Progenitor cell of endocrine pancreas (in vitro differentiated cells): ENCODE results near the gene CDH2. TPM values are rescaled to one million over a fixed set of nuclear protein-coding genes. Genes with fewer than 3 reads are reported as not detected.
A peak's percentile ranks its signal among the peaks of the same experiment; 100 is the strongest.

ENCODE experiments used
- DNase-seq: peaks from one replicate; pipeline ENCODE4 v3.0.0; 2021; ENCODE audit warnings: low spot score; ENCODE audit not compliant: unreplicated experiment
- H3K27ac Mint-ChIP-seq: 2 replicates; pipeline ENCODE4 v1.8.0; 2021; ENCODE audit warnings: mild to moderate bottlenecking, moderate library complexity, mixed read lengths
- H3K27me3 Mint-ChIP-seq: 2 replicates; pipeline ENCODE4 v1.8.0; 2021; ENCODE audit warnings: mixed read lengths
- H3K36me3 Mint-ChIP-seq: 2 replicates; pipeline ENCODE4 v1.8.0; 2022; ENCODE audit warnings: mixed read lengths; ENCODE audit not compliant: insufficient read depth
- H3K4me1 Mint-ChIP-seq: 2 replicates; pipeline ENCODE4 v1.8.0; 2021; ENCODE audit warnings: low read depth, mixed read lengths
- H3K4me3 Mint-ChIP-seq: 2 replicates; pipeline ENCODE4 v1.8.0; 2021; ENCODE audit warnings: low read depth, mild to moderate bottlenecking, moderate library complexity, mixed read lengths
- H3K9me3 Mint-ChIP-seq: 2 replicates; pipeline ENCODE4 v1.8.0; 2021; ENCODE audit warnings: low read depth, mixed read lengths
- total RNA-seq: library from RNA; stranded (reverse); gene quantifications from 2 replicates; pipeline ENCODE4 v1.2.1, GENCODE V29; 2021
- TF ChIP-seq, protein P1 (sequence below): fragments of 200-600 bp; sonication (generic); IDR thresholded peaks from one replicate; pipeline ENCODE4 v1.5.0; 2021; ENCODE audit warnings: antibody characterized with exemption, mild to moderate bottlenecking; ENCODE audit not compliant: unreplicated experiment

The CDH2 gene
- total RNA-seq, 1 donor from 2014 or later = 197 TPM

DNA sequence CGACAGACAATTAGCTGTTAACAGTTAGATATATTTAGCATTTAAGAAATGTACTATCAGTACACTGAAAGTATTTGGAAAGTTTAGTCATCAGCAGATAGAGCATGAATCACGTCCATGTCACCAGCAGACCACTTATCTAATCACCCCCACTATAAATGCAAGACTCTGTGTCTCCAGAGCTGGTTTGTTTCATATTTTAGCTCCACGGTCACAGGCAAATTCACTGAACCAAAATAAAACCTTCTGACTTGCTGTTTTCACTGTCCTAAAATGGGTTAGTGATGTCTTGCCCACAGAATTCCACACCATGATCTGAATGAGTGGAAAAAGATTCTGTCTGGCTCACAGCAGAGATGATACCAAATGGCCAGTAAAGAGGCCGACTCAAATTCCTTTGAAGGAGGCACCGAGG is 64.9 kb downstream of the CDH2 start:
- no peak for DNase-seq
- Mint-ChIP-seq H3K27ac (no peak overlapping the region), H3K4me1 (peaks cover 70% of the 10 kb centered on the region), H3K4me3 (no peak overlapping the region), H3K9me3 (no peaks in the 10 kb centered on the region), H3K27me3 (no peaks in the 10 kb centered on the region), H3K36me3 (no peaks in the 10 kb centered on the region)
- TF ChIP-seq, protein P1, sequence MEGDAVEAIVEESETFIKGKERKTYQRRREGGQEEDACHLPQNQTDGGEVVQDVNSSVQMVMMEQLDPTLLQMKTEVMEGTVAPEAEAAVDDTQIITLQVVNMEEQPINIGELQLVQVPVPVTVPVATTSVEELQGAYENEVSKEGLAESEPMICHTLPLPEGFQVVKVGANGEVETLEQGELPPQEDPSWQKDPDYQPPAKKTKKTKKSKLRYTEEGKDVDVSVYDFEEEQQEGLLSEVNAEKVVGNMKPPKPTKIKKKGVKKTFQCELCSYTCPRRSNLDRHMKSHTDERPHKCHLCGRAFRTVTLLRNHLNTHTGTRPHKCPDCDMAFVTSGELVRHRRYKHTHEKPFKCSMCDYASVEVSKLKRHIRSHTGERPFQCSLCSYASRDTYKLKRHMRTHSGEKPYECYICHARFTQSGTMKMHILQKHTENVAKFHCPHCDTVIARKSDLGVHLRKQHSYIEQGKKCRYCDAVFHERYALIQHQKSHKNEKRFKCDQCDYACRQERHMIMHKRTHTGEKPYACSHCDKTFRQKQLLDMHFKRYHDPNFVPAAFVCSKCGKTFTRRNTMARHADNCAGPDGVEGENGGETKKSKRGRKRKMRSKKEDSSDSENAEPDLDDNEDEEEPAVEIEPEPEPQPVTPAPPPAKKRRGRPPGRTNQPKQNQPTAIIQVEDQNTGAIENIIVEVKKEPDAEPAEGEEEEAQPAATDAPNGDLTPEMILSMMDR = no peak

GRCh38 chr18:28110924-28111323 is 66.0 kb downstream of the CDH2 start:
- H3K27me3 Mint-ChIP-seq = no peaks in the 10 kb centered on the region
- no peak for DNase-seq
- TF ChIP-seq, protein P1 = no peak
- no peaks in the 10 kb centered on the region for H3K9me3 Mint-ChIP-seq
- peak overlapping the region; percentile 31 for H3K27ac Mint-ChIP-seq
- no peak overlapping the region for H3K4me3 Mint-ChIP-seq
- no peaks in the 10 kb centered on the region for H3K36me3 Mint-ChIP-seq
- H3K4me1 Mint-ChIP-seq = peaks cover 64% of the 10 kb centered on the region

- H3K9me3 Mint-ChIP-seq = no peaks in the 10 kb centered on the region
- H3K27ac Mint-ChIP-seq = peak overlapping the region; percentile 27
- TF ChIP-seq, protein P1 = no peak
- H3K4me3 Mint-ChIP-seq = no peak overlapping the region
- H3K36me3 Mint-ChIP-seq = peaks cover under 1% of the 10 kb centered on the region
- no peak for DNase-seq
- no peaks in the 10 kb centered on the region for H3K27me3 Mint-ChIP-seq
- peaks cover 59% of the 10 kb centered on the region for H3K4me1 Mint-ChIP-seq
Observed at GRCh38 chr18:28109781-28110560, 67.0 kb downstream of the CDH2 start.

GRCh38 chr18:28108814-28109213 is 68.1 kb downstream of the CDH2 start:
- Mint-ChIP-seq H3K4me1 (peaks cover 56% of the 10 kb centered on the region), H3K9me3 (no peaks in the 10 kb centered on the region), H3K36me3 (peaks cover 3% of the 10 kb centered on the region), H3K27ac (no peak overlapping the region), H3K4me3 (no peak overlapping the region), H3K27me3 (no peaks in the 10 kb centered on the region)
- DNase-seq = no peak
- TF ChIP-seq, protein P1 = no peak

DNA sequence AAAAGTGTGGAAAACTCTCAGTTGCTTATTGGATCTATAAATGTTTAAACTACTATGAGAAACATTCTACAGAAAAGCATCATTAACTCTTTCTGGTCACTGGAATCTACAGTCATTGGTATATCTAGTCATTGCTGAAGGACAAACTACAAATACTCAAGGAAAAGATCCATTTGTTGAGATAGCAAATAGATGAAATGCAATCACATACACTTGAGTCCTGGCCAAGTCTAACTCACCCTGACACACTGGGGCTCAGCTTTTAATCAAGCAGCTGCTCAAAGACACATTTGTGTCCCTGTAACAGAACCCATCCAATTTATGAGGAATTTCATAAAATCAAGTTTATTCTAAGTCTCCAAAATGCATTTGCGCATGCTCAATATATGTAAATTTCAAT is 68.7 kb downstream of the CDH2 start:
- H3K4me3 Mint-ChIP-seq = no peak overlapping the region
- no peaks in the 10 kb centered on the region for H3K27me3 Mint-ChIP-seq
- H3K36me3 Mint-ChIP-seq = peaks cover 3% of the 10 kb centered on the region
- no peaks in the 10 kb centered on the region for H3K9me3 Mint-ChIP-seq
- DNase-seq = no peak
- H3K27ac Mint-ChIP-seq = no peak overlapping the region
- peaks cover 51% of the 10 kb centered on the region for H3K4me1 Mint-ChIP-seq
- TF ChIP-seq, protein P1 = no peak
